ENCODE data around the gene PGPEP1. TPM values are rescaled to one million over a fixed set of nuclear protein-coding genes. Genes with fewer than 3 reads are reported as not detected.

The PGPEP1 gene
- total RNA-seq, 1 experiment from 2014 or later: 4.6 TPM

DNA sequence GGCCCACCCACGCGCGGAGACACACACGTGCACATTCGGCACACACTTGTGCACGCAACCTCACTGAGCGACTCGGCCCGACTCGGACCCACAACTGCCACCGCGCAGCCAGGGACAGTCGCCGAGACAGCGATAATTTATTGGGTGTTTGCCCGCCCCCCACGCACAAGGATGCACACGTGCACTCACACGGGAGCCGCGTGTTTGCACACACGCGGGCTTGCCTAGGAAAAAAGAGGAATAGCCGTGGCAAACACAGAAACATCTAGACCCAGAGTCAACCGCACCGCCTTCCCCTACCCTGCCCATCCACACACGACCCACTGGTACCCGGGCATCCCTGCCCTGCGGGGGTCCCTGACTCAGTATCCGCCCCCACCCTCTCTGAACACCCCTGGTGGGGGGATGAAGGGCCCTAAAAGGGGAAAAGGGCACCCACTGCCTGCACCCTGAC, 77.7 kb downstream of the PGPEP1 start:
- DNase-seq (ENCODE audit: low read depth): no peak

DNA sequence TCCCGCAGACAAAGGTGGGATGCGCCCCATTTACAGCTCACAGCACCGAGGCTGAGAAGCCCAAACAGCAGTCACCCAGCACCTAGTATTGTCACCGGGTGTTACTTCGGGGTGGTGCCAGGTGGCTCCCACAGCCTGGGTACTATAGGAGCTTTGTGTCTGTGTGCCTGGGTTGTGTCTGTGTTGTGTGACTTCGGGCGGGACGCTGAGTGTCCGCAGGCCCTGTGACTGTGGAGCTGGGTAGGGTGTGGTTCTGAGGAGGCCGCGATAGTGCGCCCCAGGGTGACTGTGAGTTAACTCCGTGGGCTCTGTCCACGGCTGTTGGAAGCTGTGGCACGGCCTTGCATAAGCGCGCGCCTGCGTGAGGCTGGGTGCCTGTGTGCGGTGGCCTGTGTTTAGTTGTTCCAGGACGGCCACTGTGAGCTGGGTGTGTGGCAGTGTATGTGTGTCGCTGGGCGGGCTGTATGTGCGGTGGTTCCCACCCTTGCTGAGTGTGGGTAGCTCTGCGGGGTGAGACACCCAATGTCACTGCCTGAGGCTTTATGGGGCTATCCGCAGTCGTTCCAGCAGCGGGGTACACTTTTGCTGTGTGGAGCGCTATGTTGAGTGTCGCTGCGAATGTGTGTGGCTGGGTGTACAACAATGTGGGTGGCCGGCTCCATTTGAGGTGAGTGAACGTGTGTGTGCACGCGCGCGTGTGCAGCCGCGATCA, 78.2 kb downstream of the PGPEP1 start:
- no peak for DNase-seq (ENCODE audit: low read depth)

DNA sequence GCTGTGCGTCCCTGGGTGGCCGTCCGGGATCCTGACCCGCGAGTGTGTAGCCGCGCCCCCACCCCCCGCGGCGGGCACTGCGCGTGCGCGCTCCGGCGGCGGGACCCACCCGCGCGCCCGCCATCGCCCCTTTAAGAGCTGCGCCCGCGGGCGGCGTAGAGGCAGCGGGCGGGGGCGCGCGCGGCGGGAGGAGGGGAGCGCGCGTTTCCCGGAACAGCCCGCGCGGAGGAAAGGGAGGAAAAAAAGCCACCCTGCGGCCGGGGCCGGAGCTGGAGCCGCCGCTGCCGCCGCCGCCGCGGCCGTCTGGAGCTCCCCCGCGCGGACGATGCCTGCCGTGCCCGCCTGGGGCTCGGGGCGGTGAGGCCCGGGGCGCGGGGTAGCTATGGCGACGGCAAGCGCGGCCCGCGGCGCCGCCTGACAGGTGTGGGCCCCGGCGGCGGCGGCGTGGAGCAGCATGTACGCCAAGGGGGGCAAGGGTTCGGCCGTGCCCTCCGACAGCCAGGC, 78.8 kb downstream of the PGPEP1 start, which contains the start of gene SSBP4:
SSBP4 (plus strand) TSS at position 204 of the 504 bp plus-strand sequence; CDS start at position 455, 251 bp downstream.
- DNase-seq (ENCODE audit: low read depth): peak; percentile 86

Other genes with a start within 250 kb of the PGPEP1 start
- gene MAST3, start 242.8 kb upstream of the PGPEP1 start, total RNA-seq (2014; rRNA removed; shearing (Covaris generic)): 1.1 and 1.5 TPM in 2 replicates
- gene PIK3R2, start 187.4 kb upstream of the PGPEP1 start, total RNA-seq (2014; rRNA removed; shearing (Covaris generic)): 6.5 and 14.2 TPM in 2 replicates
- gene IFI30, start 166.8 kb upstream of the PGPEP1 start, total RNA-seq (2014; rRNA removed; shearing (Covaris generic)): 17.8 and 20.2 TPM in 2 replicates
- 43.3 and 67.4 TPM in 2 replicates for gene MPV17L2, start 147.4 kb upstream of the PGPEP1 start, total RNA-seq (2014; rRNA removed; shearing (Covaris generic))
- gene RAB3A, start 136.6 kb upstream of the PGPEP1 start, total RNA-seq (2014; rRNA removed; shearing (Covaris generic)): 0.23 TPM in 1 of 2 replicates, not detected in the other
- gene PDE4C, start 114.2 kb upstream of the PGPEP1 start, total RNA-seq (2014; rRNA removed; shearing (Covaris generic)): 0.17 TPM in 1 of 2 replicates, not detected in the other
- 0.74 and 12.6 TPM in 2 replicates for gene IQCN, start 66.1 kb upstream of the PGPEP1 start, total RNA-seq (2014; rRNA removed; shearing (Covaris generic))
- gene JUND, start 59.0 kb upstream of the PGPEP1 start, total RNA-seq (2014; rRNA removed; shearing (Covaris generic)): 75.0 and 75.6 TPM in 2 replicates
- 318 and 351 TPM in 2 replicates for gene LSM4, start 17.5 kb upstream of the PGPEP1 start, total RNA-seq (2014; rRNA removed; shearing (Covaris generic))
- gene GDF15, start 45.6 kb downstream of the PGPEP1 start, total RNA-seq (2014; rRNA removed; shearing (Covaris generic)): 5.1 and 7.3 TPM in 2 replicates
- gene LRRC25, start 57.0 kb downstream of the PGPEP1 start, total RNA-seq (2014; rRNA removed; shearing (Covaris generic)): not detected in 2 replicates
- gene SSBP4, start 78.8 kb downstream of the PGPEP1 start, total RNA-seq (2014; rRNA removed; shearing (Covaris generic)): 57.4 and 73.6 TPM in 2 replicates
- 7.0 and 7.4 TPM in 2 replicates for gene ISYNA1, start 97.5 kb downstream of the PGPEP1 start, total RNA-seq (2014; rRNA removed; shearing (Covaris generic))
- 12.8 and 14.2 TPM in 2 replicates for gene ELL, start 181.5 kb downstream of the PGPEP1 start, total RNA-seq (2014; rRNA removed; shearing (Covaris generic))
- 169 and 180 TPM in 2 replicates for gene FKBP8, start 203.0 kb downstream of the PGPEP1 start, total RNA-seq (2014; rRNA removed; shearing (Covaris generic))
- 74.4 and 88.4 TPM in 2 replicates for gene KXD1, start 217.3 kb downstream of the PGPEP1 start, total RNA-seq (2014; rRNA removed; shearing (Covaris generic))
- 1,164 and 1,229 TPM in 2 replicates for gene UBA52, start 231.3 kb downstream of the PGPEP1 start, total RNA-seq (2014; rRNA removed; shearing (Covaris generic))
- 140 and 173 TPM in 2 replicates for gene REX1BD, start 248.2 kb downstream of the PGPEP1 start, total RNA-seq (2014; rRNA removed; shearing (Covaris generic))

All from Daoy (cell line).